Endothelial cell of umbilical vein (primary cell): ENCODE data around the gene ABHD8. TPM values are rescaled to one million over a fixed set of nuclear protein-coding genes. Genes with fewer than 3 reads are reported as not detected.

Experiments used
- BruUV-seq: library from RNA; stranded (reverse); fragments of 400-500 nt; replicated peaks from 2 replicates; lab custom pipeline; 2021; lab: Mats Ljungman, UMichigan
- CTCF ChIA-PET: fragments of 300-600, 350-600 bp; sonication (Branson Sonifier 250); formaldehyde crosslinking; loops from one replicate; lab custom pipeline; 2021; ENCODE audit warnings: antibody characterized with exemption, inconsistent platforms; lab: Charles Lee
- POLR2A ChIA-PET: fragments of 300-600, 350-600 bp; sonication (Branson Sonifier 250); formaldehyde crosslinking; loops from one replicate; lab custom pipeline; 2021; ENCODE audit warnings: antibody characterized with exemption, inconsistent platforms; lab: Charles Lee
- DNase-seq: peaks from one replicate; pipeline ENCODE4 v3.0.0-alpha.2; 2011; ENCODE audit warnings: low read depth, low spot score
- FAIRE-seq: peaks from 2 replicates; lab custom pipeline; 2011; peaks lifted over from hg19 to GRCh38; lab: Jason Lieb, UNC
- H2AFZ ChIP-seq: 2 replicates; pipeline ENCODE4 v1.6.0; 2012; ENCODE audit warnings: low read depth, low read length, control low read depth, inconsistent platforms
- H3K27ac ChIP-seq: 2 replicates; pipeline ENCODE4 v1.5.1; 2011; ENCODE audit warnings: low read depth, mild to moderate bottlenecking, control low read depth, low read length, moderate library complexity; ENCODE audit not compliant: insufficient read depth
- H3K27me3 ChIP-seq, 2 experiments: 2 replicates each; pipeline versions ENCODE4 v1.6.0 to v1.6.1; 2011; ENCODE audit warnings: low read length in 2 of 2, mixed read lengths in 1 of 2; ENCODE audit not compliant: control insufficient read depth in 2 of 2, insufficient read depth in 2 of 2
- H3K36me3 ChIP-seq, 2 experiments: 2 replicates in 1 of 2; 3 replicates in 1 of 2; pipeline ENCODE4 v1.5.1; 2011; ENCODE audit warnings: low read length in 2 of 2, mild to moderate bottlenecking in 1 of 2, moderate library complexity in 1 of 2; ENCODE audit not compliant: control insufficient read depth in 2 of 2, insufficient read depth in 2 of 2; ENCODE audit errors: extremely low read depth in 1 of 2
- H3K4me1 ChIP-seq: 3 replicates; pipeline ENCODE4 v1.5.1; 2011; ENCODE audit warnings: mild to moderate bottlenecking, low read length; ENCODE audit not compliant: control insufficient read depth, insufficient read depth; ENCODE audit errors: extremely low read depth
- H3K4me2 ChIP-seq: 2 replicates; pipeline ENCODE4 v1.6.1; 2011; ENCODE audit warnings: low read length, control low read depth, mixed read lengths; ENCODE audit not compliant: insufficient read depth
- H3K4me3 ChIP-seq, 3 experiments: fragments of 200-600 bp in 1 of 3; sonication (generic), shearing (Covaris generic) in 1 of 3; replicated peaks in 1 of 3; 2 replicates each; pipeline ENCODE4 v1.5.1; 2011 to 2016; ENCODE audit warnings: control low read depth in 3 of 3, low read length in 3 of 3, mild to moderate bottlenecking in 2 of 3, inconsistent platforms in 1 of 3, low read depth in 1 of 3, moderate library complexity in 1 of 3; ENCODE audit not compliant: insufficient read depth in 1 of 3
- H3K79me2 ChIP-seq: 2 replicates; pipeline ENCODE4 v1.6.0; 2012; ENCODE audit warnings: low read length, inconsistent platforms; ENCODE audit not compliant: control insufficient read depth, insufficient read depth
- H3K9ac ChIP-seq: replicated peaks from 2 replicates; pipeline ENCODE3; 2011; ENCODE audit warnings: low read length, control low read depth; ENCODE audit not compliant: insufficient read depth; ENCODE audit errors: extremely low read depth
- H3K9me1 ChIP-seq: replicated peaks from 3 replicates; pipeline ENCODE4 v1.6.0; 2011; ENCODE audit warnings: mild to moderate bottlenecking, low read length; ENCODE audit not compliant: control insufficient read depth, insufficient read depth; ENCODE audit errors: extremely low read depth
- H3K9me3 ChIP-seq: replicated peaks from 2 replicates; pipeline ENCODE4 v1.5.1; 2012; ENCODE audit warnings: low read length, inconsistent platforms; ENCODE audit not compliant: control insufficient read depth, insufficient read depth
- H4K20me1 ChIP-seq: replicated peaks from 2 replicates; pipeline ENCODE3; 2011; ENCODE audit warnings: mild to moderate bottlenecking, low read length; ENCODE audit not compliant: control insufficient read depth, insufficient read depth; ENCODE audit errors: extremely low read depth
- EZH2 ChIP-seq: IDR thresholded peaks from 2 replicates; pipeline ENCODE4 v1.6.1; 2012; ENCODE audit warnings: borderline replicate concordance, low read depth, mild to moderate bottlenecking, moderate library complexity, low read length, inconsistent platforms; ENCODE audit not compliant: severe bottlenecking
- FOS ChIP-seq: IDR thresholded peaks from 2 replicates; pipeline ENCODE4 v1.6.1; 2011; ENCODE audit warnings: mild to moderate bottlenecking, low read length, moderate library complexity, borderline replicate concordance; ENCODE audit not compliant: insufficient read depth
- GATA2 ChIP-seq: IDR thresholded peaks from 2 replicates; pipeline ENCODE4 v1.7.0; 2011; ENCODE audit warnings: low read depth, mild to moderate bottlenecking, moderate library complexity, mixed read lengths, low read length; ENCODE audit not compliant: insufficient read length, insufficient read depth
- JUN ChIP-seq: IDR thresholded peaks from 2 replicates; pipeline ENCODE4 v1.6.1; 2011; ENCODE audit warnings: borderline replicate concordance, low read depth; ENCODE audit not compliant: insufficient read length, insufficient read depth
- MYC ChIP-seq: IDR thresholded peaks from one replicate; pipeline ENCODE4 v1.6.1; 2011; ENCODE audit warnings: mild to moderate bottlenecking, low read depth, low read length
- POLR2A ChIP-seq: IDR thresholded peaks from 2 replicates; pipeline ENCODE4 v1.6.1; 2012; ENCODE audit warnings: low read depth, mild to moderate bottlenecking, control low read depth, low read length
- POLR2AphosphoS5 ChIP-seq: IDR thresholded peaks from 2 replicates; pipeline ENCODE4 v1.6.1; 2012; ENCODE audit warnings: low read depth, mild to moderate bottlenecking, control low read depth, low read length, moderate library complexity; ENCODE audit not compliant: insufficient read depth
- dilution Hi-C: fragments of 300-500 bp; cut with MboI; formaldehyde crosslinking; loops from one replicate; pipeline ENCODE4 v1.15.0; 2019; ENCODE audit warnings: low sequenced_read_pairs; ENCODE audit not compliant: extremely low pct_ligation_motif_present
- intact Hi-C: fragments of 100-400 bp; cut with micrococcal nuclease; formaldehyde crosslinking; loops from one replicate; pipeline ENCODE4 v1.10.0; 2022
- polyA plus RNA-seq, 4 experiments: library from polyadenylated mRNA; depleted of rRNA in 3 of 4; stranded (reverse) in 3 of 4; unstranded in 1 of 4; fragments of >200 nt; gene quantifications; 2 replicates each; pipeline versions ENCODE4 v1.2.1 to v1.2.3, GENCODE V29; 2011 to 2012; ENCODE audit warnings: missing spikeins in 1 of 4
- total RNA-seq: library from RNA; stranded (reverse); gene quantifications from 2 replicates; pipeline ENCODE4 v1.2.3, GENCODE V29; 2021
- TF ChIP-seq, protein P1 (sequence below), 2 donors: IDR thresholded peaks; 1 replicate in 1 of 2; 2 replicates in 1 of 2; pipeline ENCODE4 v1.5.1; 2011; ENCODE audit warnings: low read length in 2 of 2, mild to moderate bottlenecking in 2 of 2, moderate library complexity in 2 of 2, control low read depth in 1 of 2, inconsistent platforms in 1 of 2, low read depth in 1 of 2; ENCODE audit not compliant: insufficient read depth in 1 of 2; ENCODE audit errors: extremely low read depth in 1 of 2
- TF ChIP-seq, protein P2 (sequence below): IDR thresholded peaks from 2 replicates; pipeline ENCODE4 v1.6.1; 2011; ENCODE audit not compliant: insufficient read depth, insufficient read length

The ABHD8 gene
- total and polyA plus RNA-seq, 2 donors (not counting 3 experiments of a cell fraction or from before 2014, with no cell fraction given): 5.9 to 8.7 TPM

DNA sequence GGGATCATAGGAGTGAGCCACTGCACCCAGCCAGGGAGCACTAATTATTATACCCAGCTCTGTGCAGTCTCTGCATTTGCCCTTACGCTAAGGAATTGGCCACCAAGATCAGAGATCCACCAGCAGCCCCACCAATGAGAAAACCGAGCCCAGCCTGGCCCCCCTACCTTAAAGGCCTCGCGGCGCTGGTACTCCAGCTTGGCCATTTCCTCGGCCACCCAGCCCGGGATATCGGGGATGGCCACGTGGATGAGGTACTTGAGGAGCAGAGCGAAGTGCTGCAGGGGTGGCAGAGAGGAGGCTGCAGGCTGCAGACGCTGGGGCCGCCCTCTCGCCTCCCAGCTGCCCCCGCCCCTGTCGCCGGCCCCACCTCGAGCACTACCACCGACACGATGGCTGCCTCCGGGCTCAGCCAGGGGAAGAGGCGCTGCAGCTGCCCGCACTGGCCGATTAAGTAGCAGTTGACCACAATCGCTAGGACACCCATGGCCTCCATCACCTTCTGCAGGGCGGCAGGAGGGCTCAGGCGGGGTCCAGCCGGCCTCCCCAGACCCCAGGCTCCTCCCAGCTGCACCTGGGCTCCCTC is 23.9 kb upstream of the ABHD8 start:
- H3K4me2 ChIP-seq: no peak overlapping the region
- POLR2A ChIA-PET: interaction anchor here (0.6 to 1.3 kb wide), 2 partner anchors 18 to 193 kb away, joined by 3 read pairs; partner anchors contain the start of gene DDA1
- no peak overlapping the region for H2AFZ ChIP-seq
- no TSS peak for BruUV-seq
- no peaks in the 10 kb centered on the region for H3K36me3 ChIP-seq
- dilution Hi-C loops: no loop called here
- no peak for DNase-seq
- H3K9me1 ChIP-seq: no peaks in the 10 kb centered on the region
- H3K9ac ChIP-seq: no peak overlapping the region
- CTCF ChIA-PET: interaction anchor here (0.5 to 2.5 kb wide), 7 partner anchors 10 to 870 kb away, joined by 3 to 16 read pairs (median 4); partner anchors contain the start of gene DDA1
- no peak overlapping the region for H3K4me3 ChIP-seq
- intact Hi-C loops: no loop called here
- H3K27ac ChIP-seq: no peak overlapping the region
- H3K4me1 ChIP-seq: peaks cover 10% of the 10 kb centered on the region
- peaks cover 4 to 19% of the 10 kb centered on the region in 2 experiments for H3K27me3 ChIP-seq
- no peaks in the 10 kb centered on the region for H3K79me2 ChIP-seq
- TF ChIP-seq GATA2 (no peak), MYC (no peak), EZH2 (no peak)
- no peak for FAIRE-seq
- H3K9me3 ChIP-seq: no peaks in the 10 kb centered on the region
- H4K20me1 ChIP-seq: no peaks in the 10 kb centered on the region

DNA sequence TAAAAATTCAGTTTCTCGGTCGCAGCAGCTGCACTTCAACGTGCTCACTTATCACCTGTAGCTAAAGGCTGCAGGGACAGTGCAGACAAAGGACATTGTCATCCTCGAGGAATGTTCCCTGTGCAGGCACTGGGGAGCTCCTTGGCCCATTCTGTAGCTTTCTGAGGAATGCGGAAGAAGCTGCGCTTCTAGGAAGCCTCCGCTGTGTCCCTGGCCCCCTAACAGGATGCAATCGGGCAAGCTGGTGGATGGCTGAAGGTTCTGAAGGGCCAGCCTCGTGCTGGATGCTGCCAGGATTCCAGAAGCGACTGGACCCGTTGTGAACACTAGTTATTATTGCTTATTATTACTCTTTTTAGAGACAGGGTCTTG is 23.4 kb upstream of the ABHD8 start:
- TF ChIP-seq POLR2AphosphoS5 (no peak), EZH2 (no peak), GATA2 (no peak), FOS (no peak), POLR2A (no peak), MYC (no peak), JUN (no peak)
- TF ChIP-seq, protein P1, sequence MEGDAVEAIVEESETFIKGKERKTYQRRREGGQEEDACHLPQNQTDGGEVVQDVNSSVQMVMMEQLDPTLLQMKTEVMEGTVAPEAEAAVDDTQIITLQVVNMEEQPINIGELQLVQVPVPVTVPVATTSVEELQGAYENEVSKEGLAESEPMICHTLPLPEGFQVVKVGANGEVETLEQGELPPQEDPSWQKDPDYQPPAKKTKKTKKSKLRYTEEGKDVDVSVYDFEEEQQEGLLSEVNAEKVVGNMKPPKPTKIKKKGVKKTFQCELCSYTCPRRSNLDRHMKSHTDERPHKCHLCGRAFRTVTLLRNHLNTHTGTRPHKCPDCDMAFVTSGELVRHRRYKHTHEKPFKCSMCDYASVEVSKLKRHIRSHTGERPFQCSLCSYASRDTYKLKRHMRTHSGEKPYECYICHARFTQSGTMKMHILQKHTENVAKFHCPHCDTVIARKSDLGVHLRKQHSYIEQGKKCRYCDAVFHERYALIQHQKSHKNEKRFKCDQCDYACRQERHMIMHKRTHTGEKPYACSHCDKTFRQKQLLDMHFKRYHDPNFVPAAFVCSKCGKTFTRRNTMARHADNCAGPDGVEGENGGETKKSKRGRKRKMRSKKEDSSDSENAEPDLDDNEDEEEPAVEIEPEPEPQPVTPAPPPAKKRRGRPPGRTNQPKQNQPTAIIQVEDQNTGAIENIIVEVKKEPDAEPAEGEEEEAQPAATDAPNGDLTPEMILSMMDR (IDR thresholded peaks at IDR 0.05; ENCODE audit: extremely low read depth in 1 of 2, insufficient read depth in 1 of 2, low read depth in 1 of 2, low read length in 2 of 2): no peak
- TF ChIP-seq, protein P2, sequence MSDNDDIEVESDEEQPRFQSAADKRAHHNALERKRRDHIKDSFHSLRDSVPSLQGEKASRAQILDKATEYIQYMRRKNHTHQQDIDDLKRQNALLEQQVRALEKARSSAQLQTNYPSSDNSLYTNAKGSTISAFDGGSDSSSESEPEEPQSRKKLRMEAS: no peak
- peaks cover 10% of the 10 kb centered on the region for H3K4me1 ChIP-seq
- H3K4me3 ChIP-seq: no peak overlapping the region
- intact Hi-C loops: no loop called here
- H3K36me3 ChIP-seq: no peaks in the 10 kb centered on the region
- no peaks in the 10 kb centered on the region for H4K20me1 ChIP-seq
- no peaks in the 10 kb centered on the region for H3K9me3 ChIP-seq
- H3K9me1 ChIP-seq: no peaks in the 10 kb centered on the region
- DNase-seq (no peak), FAIRE-seq (no peak)
- H3K79me2 ChIP-seq: no peaks in the 10 kb centered on the region
- dilution Hi-C loops: no loop called here
- no peak overlapping the region for H3K27ac ChIP-seq
- no peak overlapping the region for H3K9ac ChIP-seq
- CTCF ChIA-PET: interaction anchor here (0.5 to 2.5 kb wide), 6 partner anchors 9 to 871 kb away, joined by 3 to 16 read pairs (median 4); no protein-coding TSS in a partner anchor
- H2AFZ ChIP-seq: no peak overlapping the region
- POLR2A ChIA-PET: interaction anchor here (0.6 to 1.3 kb wide), 2 partner anchors 17 to 192 kb away, joined by 3 read pairs; partner anchors contain the start of gene DDA1
- peaks cover 4 to 19% of the 10 kb centered on the region in 2 experiments for H3K27me3 ChIP-seq
- H3K4me2 ChIP-seq: no peak overlapping the region
- no TSS peak for BruUV-seq
